ENCODE measurements around the gene KCNK10.

- no peak for TF ChIP-seq CTCF (IDR thresholded peaks at IDR 0.05; ENCODE audit: insufficient read depth, low read length)
- no peak for TF ChIP-seq POLR2AphosphoS5 (IDR thresholded peaks at IDR 0.05; ENCODE audit: low read depth)
Observed at GRCh38 chr14:88359500-88359899, 36.4 kb upstream of the KCNK10 start.

Measured in HL-60 (cell line).